Measurements from ENCODE around the gene CNTF.

- TF ChIP-seq CTCF (conservative IDR thresholded peaks at IDR 0.05 in 1 of 2, IDR thresholded peaks at IDR 0.05 in 1 of 2; ENCODE audit: extremely low read depth in 1 of 2, insufficient read depth in 1 of 2, low read depth in 1 of 2, low read length in 2 of 2) (no peak), EZH2 (IDR thresholded peaks at IDR 0.05; ENCODE audit: borderline replicate concordance, low read length) (no peak)
Measured at GRCh38 chr11:58592760-58593472, 29.5 kb upstream of the CNTF start.

Measured in mammary epithelial cell (primary cell).